CD4-positive, alpha-beta T cell treated with Interleukin-2 at 100 ng/mL for 4 hours (primary cell): ENCODE data around the gene FHIP2A.
A peak's percentile ranks its signal among the peaks of the same experiment; 100 is the strongest.
"Not testable (repeated sequence)": the region's sequence is repeated elsewhere in the genome, so short reads cannot be mapped to it uniquely, and the experiment has no call there.

Experiments used
- DNase-seq: peaks from one replicate; pipeline ENCODE4 v3.0.0-alpha.2; 2020; ENCODE audit warnings: low spot score

The FHIP2A gene

GRCh38 chr10:114819322-114819721 lies 2.3 kb upstream of the FHIP2A start:
- no peak for DNase-seq

GRCh38 chr10:114821915-114822443 lies 399 bp downstream of the FHIP2A start:
- DNase-seq = peak; percentile 51

GRCh38 chr10:114822444-114823076 lies 980 bp downstream of the FHIP2A start:
- DNase-seq = peak; percentile 35

GRCh38 chr10:114823077-114823463 lies 1.5 kb downstream of the FHIP2A start:
- DNase-seq = no peak

- DNase-seq = no peak
These were observed 2.8 kb downstream of the FHIP2A start for GRCh38 chr10:114824391-114824790.

GRCh38 chr10:114825513-114826253 lies 4.1 kb downstream of the FHIP2A start:
- DNase-seq = no peak

- no peak for DNase-seq
These were observed 7.8 kb downstream of the FHIP2A start for GRCh38 chr10:114829160-114829909.

- DNase-seq = no peak
These were observed 9.7 kb downstream of the FHIP2A start for GRCh38 chr10:114831186-114831867.

- no peak for DNase-seq
These were observed 16.1 kb downstream of the FHIP2A start for GRCh38 chr10:114837690-114838089.

- DNase-seq = no peak
These were observed 18.3 kb downstream of the FHIP2A start for GRCh38 chr10:114839901-114840300.

GRCh38 chr10:114845978-114846693 lies 24.6 kb downstream of the FHIP2A start:
- no peak for DNase-seq

- not testable (repeated sequence) for DNase-seq
These were observed 25.9 kb downstream of the FHIP2A start for GRCh38 chr10:114847517-114847916.

GRCh38 chr10:114849674-114850073 lies 28.1 kb downstream of the FHIP2A start:
- DNase-seq = no peak

- no peak for DNase-seq
These were observed 28.5 kb downstream of the FHIP2A start for GRCh38 chr10:114850126-114850525.

GRCh38 chr10:114851336-114851735 lies 29.8 kb downstream of the FHIP2A start:
- no peak for DNase-seq

- no peak for DNase-seq
These were observed 30.6 kb downstream of the FHIP2A start for GRCh38 chr10:114852197-114852596.

- no peak for DNase-seq
These were observed 33.3 kb downstream of the FHIP2A start for GRCh38 chr10:114854906-114855305.

- DNase-seq = no peak
These were observed 34.4 kb downstream of the FHIP2A start for GRCh38 chr10:114855776-114856543.

GRCh38 chr10:114856544-114857287 lies 35.1 kb downstream of the FHIP2A start:
- DNase-seq = peak; percentile 7

GRCh38 chr10:114857288-114857565 lies 35.6 kb downstream of the FHIP2A start:
- not testable (repeated sequence) for DNase-seq
